ENCODE measurements around the gene LBHD2. TPM values are rescaled to one million over a fixed set of nuclear protein-coding genes. Genes with fewer than 3 reads are reported as not detected.

The LBHD2 gene
- total and polyA plus RNA-seq, 10 of the 15 experiments (the other 5 are each of a cell fraction or from before 2014, with no cell fraction given) = not detected

GRCh38 chr14:103057372-103058163 is 26.4 kb upstream of the LBHD2 start, which contains the start of gene CDC42BPB (continued):
- TF ChIP-seq, protein P1, sequence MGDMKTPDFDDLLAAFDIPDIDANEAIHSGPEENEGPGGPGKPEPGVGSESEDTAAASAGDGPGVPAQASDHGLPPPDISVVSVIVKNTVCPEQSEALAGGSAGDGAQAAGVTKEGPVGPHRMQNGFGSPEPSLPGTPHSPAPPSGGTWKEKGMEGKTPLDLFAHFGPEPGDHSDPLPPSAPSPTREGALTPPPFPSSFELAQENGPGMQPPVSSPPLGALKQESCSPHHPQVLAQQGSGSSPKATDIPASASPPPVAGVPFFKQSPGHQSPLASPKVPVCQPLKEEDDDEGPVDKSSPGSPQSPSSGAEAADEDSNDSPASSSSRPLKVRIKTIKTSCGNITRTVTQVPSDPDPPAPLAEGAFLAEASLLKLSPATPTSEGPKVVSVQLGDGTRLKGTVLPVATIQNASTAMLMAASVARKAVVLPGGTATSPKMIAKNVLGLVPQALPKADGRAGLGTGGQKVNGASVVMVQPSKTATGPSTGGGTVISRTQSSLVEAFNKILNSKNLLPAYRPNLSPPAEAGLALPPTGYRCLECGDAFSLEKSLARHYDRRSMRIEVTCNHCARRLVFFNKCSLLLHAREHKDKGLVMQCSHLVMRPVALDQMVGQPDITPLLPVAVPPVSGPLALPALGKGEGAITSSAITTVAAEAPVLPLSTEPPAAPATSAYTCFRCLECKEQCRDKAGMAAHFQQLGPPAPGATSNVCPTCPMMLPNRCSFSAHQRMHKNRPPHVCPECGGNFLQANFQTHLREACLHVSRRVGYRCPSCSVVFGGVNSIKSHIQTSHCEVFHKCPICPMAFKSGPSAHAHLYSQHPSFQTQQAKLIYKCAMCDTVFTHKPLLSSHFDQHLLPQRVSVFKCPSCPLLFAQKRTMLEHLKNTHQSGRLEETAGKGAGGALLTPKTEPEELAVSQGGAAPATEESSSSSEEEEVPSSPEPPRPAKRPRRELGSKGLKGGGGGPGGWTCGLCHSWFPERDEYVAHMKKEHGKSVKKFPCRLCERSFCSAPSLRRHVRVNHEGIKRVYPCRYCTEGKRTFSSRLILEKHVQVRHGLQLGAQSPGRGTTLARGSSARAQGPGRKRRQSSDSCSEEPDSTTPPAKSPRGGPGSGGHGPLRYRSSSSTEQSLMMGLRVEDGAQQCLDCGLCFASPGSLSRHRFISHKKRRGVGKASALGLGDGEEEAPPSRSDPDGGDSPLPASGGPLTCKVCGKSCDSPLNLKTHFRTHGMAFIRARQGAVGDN (IDR thresholded peaks at IDR 0.05) = peak; percentile 49; the same call in 1 of the 2 replicates

GRCh38 chr14:103058164-103059055 is 25.6 kb upstream of the LBHD2 start:
- no peaks in the 10 kb centered on the region for H3K9me3 ChIP-seq (replicated peaks; ENCODE audit: control insufficient read depth, insufficient read depth, low read length)
- intact Hi-C loops (cut with micrococcal nuclease; ENCODE audit: unreplicated experiment) = loop anchor here (10.0 kb wide), 1 partner anchor 364 kb away; no protein-coding TSS in a partner anchor
- SMC1A ChIA-PET (ENCODE audit: uncharacterized antibody, unreplicated experiment) = no interaction called here
- peak overlapping the region; percentile 92 for H3K4me2 ChIP-seq (ENCODE audit: control insufficient read depth, insufficient read depth)
- RAD21 ChIA-PET (ENCODE audit: unreplicated experiment) = no interaction called here
- H3K4me3 ChIP-seq = peak overlapping the region; percentile 74
- H4K20me1 ChIP-seq (ENCODE audit: control insufficient read depth, insufficient read depth) = no peaks in the 10 kb centered on the region
- ATAC-seq (no peak), DNase-seq (ENCODE audit: low read depth, low spot score) (no peak), FAIRE-seq (no peak)
- H3K9ac ChIP-seq (ENCODE audit: control insufficient read depth, insufficient read depth, low read length) = peak overlapping the region; percentile 44
- POLR2A ChIA-PET = interaction anchor here (0.6 kb wide), 1 partner anchor 26 kb away, joined by 3 read pairs; no protein-coding TSS in a partner anchor
- H3K27me3 ChIP-seq (replicated peaks in 1 of 2; ENCODE audit: control insufficient read depth in 2 of 2, insufficient read depth in 2 of 2, low read length in 1 of 2) = no peaks in the 10 kb centered on the region
- CTCF ChIA-PET = no interaction called here
- H2AFZ ChIP-seq (ENCODE audit: control insufficient read depth, low read depth, low read length) = peak overlapping the region; percentile 94
- H3K27ac ChIP-seq (ENCODE audit: control insufficient read depth, insufficient read depth) = no peak overlapping the region
- H3K79me2 ChIP-seq (ENCODE audit: control insufficient read depth, insufficient read depth, low read length) = peaks cover 31% of the 10 kb centered on the region
- WGBS (ENCODE audit: insufficient coverage, insufficient replicate concordance, low lambda C conversion rate, missing lambda C conversion rate) = 65% methylated on average over 37 of the region's 39 CpGs
- in situ Hi-C loops (cut with MboI) = no loop called here
- H3K4me1 ChIP-seq (ENCODE audit: control insufficient read depth, insufficient read depth, low read length) = no peaks in the 10 kb centered on the region; the same call in 1 of the 2 replicates
- no TSS peak for BruUV-seq (replicated peaks)
- H3K36me3 ChIP-seq (ENCODE audit: control insufficient read depth in 2 of 2, insufficient read depth in 2 of 2, low read length in 1 of 2) = no peaks in the 10 kb centered on the region
- TF ChIP-seq RELA (IDR thresholded peaks at IDR 0.05; ENCODE audit: borderline replicate concordance, partially characterized antibody) (no peak), ZBED1 (IDR thresholded peaks at IDR 0.05; ENCODE audit: borderline replicate concordance) (no peak), LARP7 (IDR thresholded peaks at IDR 0.05) (no peak), NR2C1 (IDR thresholded peaks at IDR 0.05) (no peak), TAF1 (IDR thresholded peaks at IDR 0.05; ENCODE audit: borderline replicate concordance, low read depth, low read length) (no peak), IRF5 (IDR thresholded peaks at IDR 0.05; ENCODE audit: borderline replicate concordance) (no peak), NR2F1 (conservative IDR thresholded peaks at IDR 0.05) (no peak), ZNF384 (IDR thresholded peaks at IDR 0.05; ENCODE audit: borderline replicate concordance, low read depth, low read length) (no peak), E4F1 (IDR thresholded peaks at IDR 0.05; ENCODE audit: borderline replicate concordance, partially characterized antibody) (no peak)
- TF ChIP-seq, protein P2, sequence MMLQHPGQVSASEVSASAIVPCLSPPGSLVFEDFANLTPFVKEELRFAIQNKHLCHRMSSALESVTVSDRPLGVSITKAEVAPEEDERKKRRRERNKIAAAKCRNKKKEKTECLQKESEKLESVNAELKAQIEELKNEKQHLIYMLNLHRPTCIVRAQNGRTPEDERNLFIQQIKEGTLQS (IDR thresholded peaks at IDR 0.05; ENCODE audit: borderline replicate concordance, extremely low read depth, low read depth, low read length) = no peak
